OCI-LY7 (cell line): ENCODE results near the gene GOLGA3.

Experiments
- EZH2phosphoT487 ChIP-seq: fragments of 200-600 bp; sonication (generic); IDR thresholded peaks from 2 replicates; pipeline ENCODE4 v1.6.1; 2018; ENCODE audit warnings: low read depth, borderline replicate concordance, mild to moderate bottlenecking, mixed run types, antibody characterized with exemption, low read length, moderate library complexity, mixed read lengths
- TF ChIP-seq, protein P1 (sequence below): fragments of 200-600 bp; sonication (generic); conservative IDR thresholded peaks from 2 replicates; pipeline ENCODE4 v1.5.1; 2014; ENCODE audit warnings: mild to moderate bottlenecking, antibody characterized with exemption, low read length, moderate library complexity, mixed read lengths

- TF ChIP-seq, protein P1, sequence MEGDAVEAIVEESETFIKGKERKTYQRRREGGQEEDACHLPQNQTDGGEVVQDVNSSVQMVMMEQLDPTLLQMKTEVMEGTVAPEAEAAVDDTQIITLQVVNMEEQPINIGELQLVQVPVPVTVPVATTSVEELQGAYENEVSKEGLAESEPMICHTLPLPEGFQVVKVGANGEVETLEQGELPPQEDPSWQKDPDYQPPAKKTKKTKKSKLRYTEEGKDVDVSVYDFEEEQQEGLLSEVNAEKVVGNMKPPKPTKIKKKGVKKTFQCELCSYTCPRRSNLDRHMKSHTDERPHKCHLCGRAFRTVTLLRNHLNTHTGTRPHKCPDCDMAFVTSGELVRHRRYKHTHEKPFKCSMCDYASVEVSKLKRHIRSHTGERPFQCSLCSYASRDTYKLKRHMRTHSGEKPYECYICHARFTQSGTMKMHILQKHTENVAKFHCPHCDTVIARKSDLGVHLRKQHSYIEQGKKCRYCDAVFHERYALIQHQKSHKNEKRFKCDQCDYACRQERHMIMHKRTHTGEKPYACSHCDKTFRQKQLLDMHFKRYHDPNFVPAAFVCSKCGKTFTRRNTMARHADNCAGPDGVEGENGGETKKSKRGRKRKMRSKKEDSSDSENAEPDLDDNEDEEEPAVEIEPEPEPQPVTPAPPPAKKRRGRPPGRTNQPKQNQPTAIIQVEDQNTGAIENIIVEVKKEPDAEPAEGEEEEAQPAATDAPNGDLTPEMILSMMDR = no peak
- no peak for TF ChIP-seq EZH2phosphoT487
Measured at GRCh38 chr12:132740652-132741051, 88.0 kb downstream of the GOLGA3 start.
